ENCODE data around the gene YOD1. TPM values are rescaled to one million over a fixed set of nuclear protein-coding genes. Genes with fewer than 3 reads are reported as not detected.

YOD1 gene
- total and polyA plus RNA-seq, 2 donors (not counting 3 experiments of a cell fraction or from before 2014, with no cell fraction given), result 1.2 to 5.9 TPM

- Histone ChIP-seq H3K27me3 (ENCODE audit: control insufficient read depth in 2 of 2, insufficient read depth in 2 of 2, low read length in 2 of 2) (peaks cover 0 to 5% of the 10 kb centered on the region in 2 experiments), H4K20me1 (replicated peaks; ENCODE audit: control insufficient read depth, extremely low read depth, insufficient read depth, low read length) (no peaks in the 10 kb centered on the region), H3K4me3 (replicated peaks in 1 of 3; ENCODE audit: insufficient read depth in 1 of 3, low read depth in 1 of 3, low read length in 3 of 3) (no peak overlapping the region), H3K36me3 (ENCODE audit: control insufficient read depth in 2 of 2, extremely low read depth in 1 of 2, insufficient read depth in 2 of 2, low read length in 2 of 2) (no peaks in the 10 kb centered on the region), H3K79me2 (ENCODE audit: control insufficient read depth, insufficient read depth, low read length) (no peaks in the 10 kb centered on the region), H3K9me1 (replicated peaks; ENCODE audit: control insufficient read depth, extremely low read depth, insufficient read depth, low read length) (no peaks in the 10 kb centered on the region), H3K4me2 (ENCODE audit: insufficient read depth, low read length) (no peak overlapping the region), H3K9me3 (replicated peaks; ENCODE audit: control insufficient read depth, insufficient read depth, low read length) (no peaks in the 10 kb centered on the region), H2AFZ (ENCODE audit: low read depth, low read length) (no peak overlapping the region), H3K27ac (ENCODE audit: insufficient read depth, low read depth, low read length) (no peak overlapping the region), H3K9ac (replicated peaks; ENCODE audit: extremely low read depth, insufficient read depth, low read length) (no peak overlapping the region), H3K4me1 (ENCODE audit: control insufficient read depth, extremely low read depth, insufficient read depth, low read length) (peaks cover 10% of the 10 kb centered on the region)
- FAIRE-seq (no peak), DNase-seq (ENCODE audit: low read depth, low spot score) (no peak)
- BruUV-seq (replicated peaks), result no TSS peak
- intact Hi-C loops (cut with micrococcal nuclease), result no loop called here
- CTCF ChIA-PET, result interaction anchor here (1.2 kb wide), 1 partner anchor 10 kb away, joined by 3 read pairs; no protein-coding TSS in a partner anchor
- no peak for TF ChIP-seq FOS (IDR thresholded peaks at IDR 0.05; ENCODE audit: borderline replicate concordance, insufficient read depth, low read length)
- TF ChIP-seq CTCF (IDR thresholded peaks at IDR 0.05; ENCODE audit: extremely low read depth in 1 of 2, insufficient read depth in 1 of 2, low read depth in 1 of 2, low read length in 2 of 2), result no peak
- TF ChIP-seq POLR2A (IDR thresholded peaks at IDR 0.05; ENCODE audit: low read depth, low read length), result no peak
- no peak for TF ChIP-seq POLR2AphosphoS5 (IDR thresholded peaks at IDR 0.05; ENCODE audit: insufficient read depth, low read depth, low read length)
- no peak for TF ChIP-seq EZH2 (IDR thresholded peaks at IDR 0.05; ENCODE audit: borderline replicate concordance, low read depth, low read length, severe bottlenecking)
- no peak for TF ChIP-seq GATA2 (IDR thresholded peaks at IDR 0.05; ENCODE audit: insufficient read depth, insufficient read length, low read depth, low read length)
- no peak for TF ChIP-seq JUN (IDR thresholded peaks at IDR 0.05; ENCODE audit: borderline replicate concordance, insufficient read depth, insufficient read length, low read depth)
- no peak for TF ChIP-seq MYC (IDR thresholded peaks at IDR 0.05; ENCODE audit: low read depth, low read length)
- TF ChIP-seq MAX (IDR thresholded peaks at IDR 0.05; ENCODE audit: insufficient read depth, insufficient read length), result no peak
- dilution Hi-C loops (cut with MboI; ENCODE audit: extremely low pct_ligation_motif_present, low sequenced_read_pairs), result no loop called here
- POLR2A ChIA-PET, result no interaction called here
Measured at GRCh38 chr1:207055386-207056001, 4.5 kb upstream of the YOD1 start.
